Activated naive CD4-positive, alpha-beta T cell treated with anti-CD3 and anti-CD28 coated beads for 36 hours (primary cell): ENCODE results near the gene C18orf32. TPM values are rescaled to one million over a fixed set of nuclear protein-coding genes. Genes with fewer than 3 reads are reported as not detected.
"Not testable (repeated sequence)": the region's sequence is repeated elsewhere in the genome, so short reads cannot be mapped to it uniquely, and the experiment has no call there.

Experiments used
- CTCF ChIA-PET: fragments of 350-600 bp; sonication (Branson Sonifier 250); formaldehyde crosslinking; loops from one replicate; lab custom pipeline; 2021; ENCODE audit warnings: antibody characterized with exemption; lab: Charles Lee
- DNase-seq: peaks from one replicate; pipeline ENCODE4 v3.0.0-alpha.2; 2020
- H3K27ac Mint-ChIP-seq: one replicate; pipeline ENCODE4 v1.8.0; 2021; ENCODE audit warnings: mild to moderate bottlenecking, mixed read lengths
- H3K27me3 Mint-ChIP-seq: one replicate; pipeline ENCODE4 v1.8.0; 2021; ENCODE audit warnings: low read depth, mixed read lengths
- H3K36me3 Mint-ChIP-seq: one replicate; pipeline ENCODE4 v1.8.0; 2021; ENCODE audit warnings: low read depth, mixed read lengths
- H3K4me1 Mint-ChIP-seq: one replicate; pipeline ENCODE4 v1.8.0; 2021; ENCODE audit warnings: low read depth, mixed read lengths
- H3K4me3 Mint-ChIP-seq: one replicate; pipeline ENCODE4 v1.8.0; 2021; ENCODE audit warnings: mild to moderate bottlenecking, moderate library complexity, mixed read lengths
- H3K9me3 Mint-ChIP-seq: one replicate; pipeline ENCODE4 v1.8.0; 2021; ENCODE audit warnings: mixed read lengths
- intact Hi-C: fragments of 100-400 bp; cut with micrococcal nuclease; formaldehyde crosslinking; loops from one replicate; pipeline ENCODE4 v1.15.1; 2023
- total RNA-seq, 2 experiments: library from RNA; stranded (reverse); gene quantifications; one replicate each; pipeline ENCODE4 v1.2.3, GENCODE V29; 2021

C18orf32 gene
- total RNA-seq, 2 experiments from 2014 or later: 24.1 to 26.6 TPM

DNA sequence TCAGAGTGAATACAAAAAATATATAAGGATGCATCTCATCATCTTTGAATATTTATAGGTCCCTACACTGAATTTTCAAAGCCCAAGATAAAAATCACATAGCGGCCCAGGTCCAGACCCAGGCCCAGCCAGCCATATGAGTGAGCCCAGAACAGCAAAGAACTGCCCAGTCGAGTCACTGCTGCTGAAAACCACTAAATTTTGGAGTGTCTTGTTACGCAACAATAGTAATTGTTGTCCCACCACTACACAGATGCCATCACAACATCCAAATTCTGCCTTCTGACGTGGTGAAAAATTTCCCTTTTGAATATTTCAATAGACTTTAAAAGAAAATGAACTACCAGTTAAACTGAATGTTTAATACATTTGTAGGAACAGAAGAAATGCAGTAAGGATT, 5.7 kb downstream of the C18orf32 start:
- Mint-ChIP-seq H3K36me3 (peaks cover 31% of the 10 kb centered on the region), H3K27me3 (no peaks in the 10 kb centered on the region), H3K4me3 (no peak overlapping the region), H3K27ac (no peak overlapping the region), H3K9me3 (no peaks in the 10 kb centered on the region), H3K4me1 (peaks cover 37% of the 10 kb centered on the region)
- intact Hi-C loops: no loop called here
- DNase-seq: no peak
- CTCF ChIA-PET: interaction anchor here (1.3 kb wide), 1 partner anchor 16 kb away, joined by 3 read pairs; no protein-coding TSS in a partner anchor

DNA sequence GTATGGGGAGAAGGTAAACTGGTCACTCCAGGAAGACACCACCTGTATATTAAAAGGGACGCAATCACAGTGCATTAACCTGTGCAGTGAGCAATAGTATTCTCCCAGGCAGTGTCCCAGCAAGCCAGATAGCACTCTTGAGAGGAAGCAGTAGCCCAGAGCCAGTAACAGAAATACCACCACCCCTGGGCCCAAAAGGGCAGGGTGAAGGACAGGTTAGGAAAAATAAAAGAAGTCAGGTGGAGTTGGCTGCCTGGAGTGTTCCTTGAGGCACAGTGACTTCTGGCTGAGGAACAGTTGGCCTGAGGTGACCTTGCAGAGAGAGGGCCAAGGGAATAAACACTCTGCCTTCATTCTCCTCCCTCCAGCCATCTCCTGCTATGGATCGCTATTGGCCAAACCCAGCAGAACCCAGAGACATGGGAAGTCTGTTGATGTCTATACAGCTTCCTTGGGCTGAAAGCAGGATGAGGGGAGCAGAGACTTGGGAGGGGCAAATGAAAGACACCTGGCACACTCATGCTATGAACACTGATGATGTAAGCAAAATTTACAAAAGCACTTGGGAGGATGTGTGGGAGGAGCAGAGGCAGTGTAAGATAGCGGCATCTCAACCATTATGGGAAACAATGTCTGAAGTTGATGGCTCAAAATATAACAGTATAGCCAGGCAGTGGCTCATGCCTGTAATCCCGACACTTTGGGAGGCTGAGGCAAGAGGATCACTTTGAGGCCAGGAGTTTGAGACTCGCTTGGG, 7.5 kb downstream of the C18orf32 start:
- Mint-ChIP-seq H3K27me3 (no peaks in the 10 kb centered on the region), H3K4me1 (peaks cover 24% of the 10 kb centered on the region), H3K4me3 (no peak overlapping the region), H3K27ac (no peak overlapping the region), H3K36me3 (peaks cover 29% of the 10 kb centered on the region), H3K9me3 (no peaks in the 10 kb centered on the region)
- no peak for DNase-seq
- intact Hi-C loops: no loop called here
- CTCF ChIA-PET: interaction anchor here (0.6 kb wide), 1 partner anchor 98 kb away, joined by 4 read pairs; no protein-coding TSS in a partner anchor

DNA sequence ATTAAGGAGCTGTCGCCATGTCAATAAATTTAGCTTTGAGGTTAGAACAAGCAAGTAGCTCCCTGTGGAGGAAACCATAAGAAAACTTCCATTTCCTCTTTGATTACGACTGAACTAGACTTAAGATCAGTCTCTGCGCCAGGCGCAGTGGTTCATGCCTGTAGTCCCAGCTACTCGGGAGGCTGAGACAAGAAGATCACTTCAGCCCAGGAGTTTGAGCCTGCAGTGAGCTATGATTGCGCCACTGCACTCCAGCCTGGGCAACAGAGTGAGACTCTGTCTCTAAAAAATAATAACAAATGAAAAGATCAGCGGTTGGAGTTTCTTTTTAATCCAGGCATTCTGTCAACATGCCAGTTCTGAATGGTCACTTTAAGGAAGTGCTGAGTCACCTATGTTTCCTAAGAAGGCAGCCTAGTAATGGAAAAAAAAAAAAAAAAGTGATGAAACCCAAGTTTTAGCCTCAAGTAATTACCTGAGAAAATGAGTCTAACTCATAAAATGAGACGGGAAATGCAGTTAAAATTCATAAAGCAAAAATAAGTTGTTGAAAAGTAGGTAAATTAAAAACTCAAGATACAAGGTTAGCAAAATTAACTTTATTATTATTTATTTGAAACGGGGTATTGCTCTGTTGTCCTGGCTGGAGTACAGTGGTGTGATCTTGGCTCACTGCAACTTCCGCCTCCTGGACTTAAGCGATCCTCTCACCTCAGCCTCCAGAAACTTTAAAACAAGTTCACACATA, 10.2 kb downstream of the C18orf32 start:
- CTCF ChIA-PET: interaction anchor here (1.0 to 1.8 kb wide), 2 partner anchors 9 to 12 kb away, joined by 4 to 6 read pairs; no protein-coding TSS in a partner anchor

DNA sequence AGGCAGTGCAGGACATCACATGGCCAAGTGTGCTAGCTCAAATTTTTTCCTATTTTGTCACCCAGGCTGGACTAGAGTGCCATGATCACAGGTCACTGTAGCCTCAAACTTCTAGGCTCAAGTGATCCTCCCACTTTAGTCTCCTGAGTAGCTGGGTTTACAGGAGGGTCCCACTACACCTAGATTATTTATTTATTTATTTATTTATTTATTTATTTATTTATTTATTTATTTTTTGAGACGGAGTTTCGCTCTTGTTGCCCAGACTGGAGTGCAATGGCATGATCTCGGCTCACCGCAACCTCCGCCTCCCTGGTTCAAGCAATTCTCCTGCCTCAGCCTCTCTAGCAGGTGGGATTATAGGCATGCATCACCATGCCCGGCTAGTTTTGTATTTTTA, 12.1 kb downstream of the C18orf32 start:
- H3K27me3 Mint-ChIP-seq, intact Hi-C loops, H3K9me3 Mint-ChIP-seq, H3K27ac Mint-ChIP-seq, DNase-seq, H3K4me3 Mint-ChIP-seq: not testable (repeated sequence)
- CTCF ChIA-PET: interaction anchor here (1.1 to 1.3 kb wide), 2 partner anchors 10 to 12 kb away, joined by 3 to 4 read pairs; no protein-coding TSS in a partner anchor
- Mint-ChIP-seq H3K4me1 (peaks cover 13% of the 10 kb centered on the region), H3K36me3 (peaks cover 13% of the 10 kb centered on the region)

More for the DNA sequence above, 10.2 kb downstream of the C18orf32 start:
- DNase-seq: no peak
- Mint-ChIP-seq H3K4me1 (peaks cover 13% of the 10 kb centered on the region), H3K9me3 (no peaks in the 10 kb centered on the region), H3K36me3 (peaks cover 18% of the 10 kb centered on the region), H3K27ac (peak overlapping the region; percentile 17), H3K27me3 (no peaks in the 10 kb centered on the region), H3K4me3 (no peak overlapping the region)
- intact Hi-C loops: no loop called here

DNA sequence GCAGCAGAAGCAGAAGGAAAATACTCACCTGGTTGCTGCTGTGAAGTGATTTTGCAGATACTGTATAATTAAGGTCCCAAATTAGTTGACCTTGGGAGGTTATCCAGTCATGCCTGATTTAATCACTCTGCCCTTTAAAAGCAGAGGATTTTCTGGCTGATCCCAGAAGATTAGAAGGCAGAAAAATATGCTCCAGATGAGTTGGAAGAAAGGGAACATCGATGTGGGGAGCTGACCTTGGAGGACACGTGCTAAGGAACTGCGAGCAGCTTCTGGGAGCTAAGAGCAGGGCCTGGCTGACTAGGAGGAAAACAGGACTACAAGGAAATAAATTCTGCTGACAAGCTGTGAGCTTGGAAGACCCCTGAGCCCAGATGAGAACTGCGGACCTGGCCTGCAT, 13.3 kb downstream of the C18orf32 start:
- H3K27ac Mint-ChIP-seq: no peak overlapping the region
- H3K36me3 Mint-ChIP-seq: peaks cover 5% of the 10 kb centered on the region
- H3K4me3 Mint-ChIP-seq: no peak overlapping the region
- H3K27me3 Mint-ChIP-seq: peaks cover 3% of the 10 kb centered on the region
- peaks cover 9% of the 10 kb centered on the region for H3K4me1 Mint-ChIP-seq
- intact Hi-C loops: no loop called here
- DNase-seq: no peak
- H3K9me3 Mint-ChIP-seq: no peaks in the 10 kb centered on the region
- CTCF ChIA-PET: interaction anchor here (0.6 to 1.3 kb wide), 3 partner anchors 9 to 12 kb away, joined by 3 to 4 read pairs (median 3); no protein-coding TSS in a partner anchor

DNA sequence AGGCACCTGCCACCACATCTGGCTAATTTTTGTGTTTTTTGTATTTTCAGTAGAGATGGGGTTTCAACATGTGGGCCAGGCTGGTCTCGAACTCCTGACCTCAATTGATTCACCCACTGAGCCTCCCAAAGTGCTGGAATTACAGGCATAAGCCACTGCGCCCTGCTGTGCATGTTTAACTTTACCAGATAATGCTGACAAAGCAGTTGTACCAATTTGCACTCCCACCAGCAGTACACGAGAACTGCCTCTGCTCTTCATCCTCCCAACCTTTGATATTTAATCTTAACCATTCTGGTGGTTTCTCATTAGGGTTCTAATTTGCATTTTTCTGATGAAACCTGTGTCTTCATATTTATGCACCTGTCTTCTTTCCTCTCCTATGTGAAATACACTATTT, 14.6 kb downstream of the C18orf32 start:
- peaks cover 5% of the 10 kb centered on the region for H3K36me3 Mint-ChIP-seq
- H3K27me3 Mint-ChIP-seq: peaks cover 3% of the 10 kb centered on the region
- DNase-seq: no peak
- no peak overlapping the region for H3K4me3 Mint-ChIP-seq
- intact Hi-C loops: no loop called here
- no peaks in the 10 kb centered on the region for H3K9me3 Mint-ChIP-seq
- H3K27ac Mint-ChIP-seq: no peak overlapping the region
- CTCF ChIA-PET: no interaction called here
- H3K4me1 Mint-ChIP-seq: peaks cover 9% of the 10 kb centered on the region

DNA sequence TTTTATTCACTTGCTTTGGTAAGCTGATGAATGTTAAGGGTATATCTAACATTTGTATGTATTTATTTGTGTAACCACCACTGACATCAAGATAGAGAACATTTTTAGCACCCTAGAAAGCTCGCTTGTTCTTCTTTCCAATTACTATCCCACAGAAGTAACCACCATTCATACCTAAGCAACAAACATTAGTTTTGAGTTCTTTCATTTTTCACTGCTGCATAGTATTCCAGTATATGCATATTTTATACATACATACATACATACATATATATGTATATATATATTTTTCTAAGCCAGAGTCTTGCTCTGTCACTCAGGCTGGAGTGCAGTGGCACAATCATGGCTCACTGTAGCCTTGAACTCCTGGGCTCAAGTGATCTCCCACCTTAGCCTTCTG, 15.5 kb downstream of the C18orf32 start:
- Mint-ChIP-seq H3K36me3 (no peaks in the 10 kb centered on the region), H3K4me3 (no peak overlapping the region), H3K27ac (no peak overlapping the region), H3K27me3 (peaks cover 3% of the 10 kb centered on the region), H3K4me1 (peaks cover 1% of the 10 kb centered on the region), H3K9me3 (no peaks in the 10 kb centered on the region)
- intact Hi-C loops: no loop called here
- no peak for DNase-seq
- CTCF ChIA-PET: interaction anchor here (0.6 kb wide), 1 partner anchor 76 kb away, joined by 5 read pairs; no protein-coding TSS in a partner anchor

DNA sequence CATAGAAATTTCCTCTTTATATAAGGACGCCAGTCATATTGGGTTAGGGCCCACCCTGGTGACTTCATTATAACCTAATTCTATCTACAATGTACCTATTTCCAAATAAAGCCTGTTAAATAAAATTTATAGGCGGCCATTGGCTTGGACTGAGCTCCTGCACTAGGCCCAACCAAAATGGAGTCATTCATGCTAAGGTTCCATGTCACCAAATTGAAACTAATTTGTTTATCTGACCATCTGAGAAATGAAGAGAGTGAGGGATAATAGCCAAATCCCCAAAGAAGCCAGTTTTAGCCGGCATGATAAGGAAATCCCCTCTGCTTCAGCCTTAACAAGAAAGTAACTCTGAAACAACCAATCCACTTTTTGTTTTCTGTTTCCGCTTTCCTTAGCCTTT, 19.4 kb downstream of the C18orf32 start:
- no peak for DNase-seq
- Mint-ChIP-seq H3K27ac (no peak overlapping the region), H3K9me3 (no peaks in the 10 kb centered on the region), H3K36me3 (no peaks in the 10 kb centered on the region), H3K4me1 (no peaks in the 10 kb centered on the region), H3K27me3 (peaks cover 3% of the 10 kb centered on the region), H3K4me3 (no peak overlapping the region)
- intact Hi-C loops: no loop called here
- CTCF ChIA-PET: no interaction called here

DNA sequence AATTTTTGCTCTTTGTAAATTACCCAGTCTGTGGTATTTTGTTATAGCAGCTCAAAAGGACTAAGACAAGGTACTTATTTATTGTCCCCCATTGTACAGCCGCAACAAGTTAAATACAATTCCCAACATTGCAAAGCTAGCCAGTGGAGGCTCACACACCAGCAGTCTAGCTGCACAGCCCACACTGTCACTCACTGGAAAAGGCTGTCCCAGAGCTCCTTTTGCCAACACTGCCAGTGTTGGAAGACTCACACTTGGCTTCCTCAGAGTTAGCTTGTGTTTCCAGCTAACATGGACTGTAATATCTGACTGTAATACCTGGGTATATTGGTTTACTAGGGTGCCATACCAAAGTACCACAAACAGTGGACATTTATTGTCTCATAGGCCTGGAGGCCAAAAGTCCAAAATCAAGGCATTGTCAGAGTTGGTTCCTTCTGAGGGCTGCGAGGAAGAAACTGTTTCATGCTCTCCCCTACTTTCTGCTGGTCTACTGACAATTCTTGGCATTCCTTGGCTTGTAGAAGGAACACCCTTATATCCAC, 19.9 kb downstream of the C18orf32 start:
- no peaks in the 10 kb centered on the region for H3K9me3 Mint-ChIP-seq
- no peaks in the 10 kb centered on the region for H3K4me1 Mint-ChIP-seq
- H3K27ac Mint-ChIP-seq: no peak overlapping the region
- peaks cover 3% of the 10 kb centered on the region for H3K27me3 Mint-ChIP-seq
- DNase-seq: no peak
- intact Hi-C loops: no loop called here
- H3K36me3 Mint-ChIP-seq: no peaks in the 10 kb centered on the region
- CTCF ChIA-PET: no interaction called here
- H3K4me3 Mint-ChIP-seq: no peak overlapping the region

DNA sequence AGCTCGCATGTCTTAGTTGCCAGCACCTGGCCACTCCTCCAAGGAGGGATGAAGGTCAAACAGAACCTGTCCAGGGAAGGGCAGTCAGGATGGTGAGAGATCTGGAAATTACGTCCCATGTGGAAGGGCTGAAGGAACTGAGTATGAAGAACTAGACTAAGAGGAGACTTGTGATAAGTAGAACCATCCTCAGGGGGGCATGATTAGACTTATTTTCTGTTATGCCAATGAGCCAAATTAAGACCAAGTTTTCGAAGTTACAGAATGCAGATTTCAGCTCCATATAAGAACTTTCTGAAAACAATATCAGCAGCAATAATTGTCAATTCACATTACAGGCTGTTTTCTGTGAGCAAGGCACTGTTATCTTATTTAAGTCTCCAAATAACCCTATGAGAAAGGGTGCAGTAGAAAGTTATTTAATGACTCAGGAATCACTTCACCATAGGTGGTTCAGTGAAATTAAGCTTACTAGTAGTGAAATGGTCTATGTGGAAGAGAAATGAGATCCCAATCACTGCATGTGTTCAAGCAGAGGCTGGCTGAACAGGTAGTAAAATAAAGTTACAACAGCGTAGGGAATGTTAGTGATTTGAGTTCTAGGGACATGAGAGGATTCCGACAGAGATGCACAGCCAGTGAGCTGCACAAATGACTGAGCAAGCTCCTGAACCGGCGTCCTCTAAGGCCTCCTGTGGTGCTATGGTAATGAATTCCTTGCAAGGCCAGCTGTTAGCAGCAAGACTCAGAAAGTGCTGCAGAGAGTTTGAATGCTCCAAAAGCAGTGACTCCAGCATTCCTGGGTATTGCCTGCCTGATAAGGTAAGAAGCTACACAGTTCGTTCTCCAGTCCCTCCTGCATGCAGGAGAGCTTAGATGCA, 22.1 kb downstream of the C18orf32 start:
- no peaks in the 10 kb centered on the region for H3K36me3 Mint-ChIP-seq
- H3K4me3 Mint-ChIP-seq: no peak overlapping the region
- H3K27me3 Mint-ChIP-seq: no peaks in the 10 kb centered on the region
- H3K9me3 Mint-ChIP-seq: no peaks in the 10 kb centered on the region
- intact Hi-C loops: loop anchor here (1.0 kb wide), 1 partner anchor 393 kb away; no protein-coding TSS in a partner anchor
- no peak overlapping the region for H3K27ac Mint-ChIP-seq
- CTCF ChIA-PET: interaction anchor here (0.6 to 2.0 kb wide), 6 partner anchors 9 to 1430 kb away, joined by 3 to 8 read pairs (median 5); no protein-coding TSS in a partner anchor
- H3K4me1 Mint-ChIP-seq: peaks cover 9% of the 10 kb centered on the region
- no peak for DNase-seq

DNA sequence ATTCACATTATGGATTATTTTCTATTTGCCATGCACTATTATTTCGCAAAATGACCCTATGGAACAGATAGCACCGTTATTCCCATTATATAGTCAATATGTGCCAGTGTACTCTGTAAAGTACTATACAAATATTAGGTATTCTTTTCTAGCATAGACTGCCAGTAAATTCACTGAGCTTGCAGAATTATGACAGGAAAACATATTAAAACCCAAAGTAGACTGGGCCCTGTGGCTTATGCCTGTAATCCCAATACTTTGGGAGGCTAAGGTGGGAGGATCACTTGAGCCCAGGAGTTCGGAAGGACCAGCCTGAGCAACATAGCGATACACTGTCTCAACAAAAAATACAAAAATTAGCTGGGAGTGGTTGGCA, 25.4 kb downstream of the C18orf32 start:
- H3K27me3 Mint-ChIP-seq: no peaks in the 10 kb centered on the region
- intact Hi-C loops: loop anchor here (2.0 kb wide), 1 partner anchor 49 kb away; no protein-coding TSS in a partner anchor
- CTCF ChIA-PET: interaction anchor here (0.9 to 1.4 kb wide), 2 partner anchors 9 to 399 kb away, joined by 3 to 4 read pairs; no protein-coding TSS in a partner anchor
- H3K9me3 Mint-ChIP-seq: no peaks in the 10 kb centered on the region
- no peak for DNase-seq
- no peak overlapping the region for H3K27ac Mint-ChIP-seq
- peaks cover 36% of the 10 kb centered on the region for H3K4me1 Mint-ChIP-seq
- H3K36me3 Mint-ChIP-seq: peaks cover 1% of the 10 kb centered on the region
- peak overlapping the region; percentile 89 for H3K4me3 Mint-ChIP-seq
